K562 (cell line): ENCODE results near the gene ETS2. TPM values are rescaled to one million over a fixed set of nuclear protein-coding genes. Genes with fewer than 3 reads are reported as not detected.

Source experiments
- ATAC-seq: fragments of 200-7000 bp; cut with Tn5 transposase; 3 replicates; pipeline ENCODE4 v1.9.1; 2020; ENCODE audit warnings: moderate library complexity
- BruUV-seq: library from RNA; stranded (reverse); fragments of 400-500 nt; replicated peaks from 2 replicates; lab custom pipeline; 2021; lab: Mats Ljungman, UMichigan
- CTCF ChIA-PET: fragments of 300-600 bp; formaldehyde crosslinking; extraction: SDS; loops from one replicate; lab custom pipeline; 2021; ENCODE audit warnings: low intra/inter-chr PET ratio; lab: Yijun Ruan, JAX
- POLR2A ChIA-PET: fragments of 300-600, 350-650 bp; sonication (Branson Sonifier 250); formaldehyde crosslinking; extraction: SDS; loops from one replicate; lab custom pipeline; 2021; ENCODE audit warnings: antibody characterized with exemption, inconsistent platforms; lab: Yijun Ruan, JAX
- DNase-seq, 4 experiments: peaks; one replicate each; pipeline versions ENCODE4 v3.0.0 to v3.0.0-alpha.2; 2011 to 2018; ENCODE audit warnings: low spot score in 3 of 4, mixed read lengths in 3 of 4; ENCODE audit errors: extremely low read depth in 1 of 4
- FAIRE-seq: peaks from 2 replicates; lab custom pipeline; 2011; peaks lifted over from hg19 to GRCh38; lab: Jason Lieb, UNC
- H2AFZ ChIP-seq: 2 replicates; pipeline ENCODE4 v1.6.0; 2011; ENCODE audit warnings: low read depth, low read length, control low read depth, inconsistent platforms
- H3K27ac ChIP-seq: fragments of 200-600 bp; 3 replicates; pipeline ENCODE4 v1.8.0; 2011; ENCODE audit warnings: low read depth, mild to moderate bottlenecking, control low read depth, inconsistent platforms, low read length, moderate library complexity, mixed read lengths; ENCODE audit errors: extremely low read depth
- H3K27me3 ChIP-seq, 2 experiments: fragments of 300-600 bp in 1 of 2; 2 replicates in 1 of 2; 3 replicates in 1 of 2; pipeline versions ENCODE4 v1.6.0 to v1.8.0; 2011; ENCODE audit warnings: inconsistent platforms in 2 of 2, low read length in 2 of 2, mild to moderate bottlenecking in 1 of 2, mixed read lengths in 1 of 2, moderate library complexity in 1 of 2; ENCODE audit not compliant: control insufficient read depth in 2 of 2, insufficient read depth in 2 of 2
- H3K36me3 ChIP-seq: fragments of 300-600 bp; 3 replicates; pipeline ENCODE4 v1.8.0; 2011; ENCODE audit warnings: mild to moderate bottlenecking, low read length, inconsistent platforms; ENCODE audit not compliant: control insufficient read depth, insufficient read depth
- H3K4me1 ChIP-seq, 2 experiments: fragments of 200-600 bp in 1 of 2; replicated peaks in 1 of 2; 2 replicates in 1 of 2; 3 replicates in 1 of 2; pipeline versions ENCODE4 v1.5.1 to v1.8.0; 2011; ENCODE audit warnings: inconsistent platforms in 2 of 2, low read length in 2 of 2, mild to moderate bottlenecking in 1 of 2, mixed read lengths in 1 of 2, moderate library complexity in 1 of 2; ENCODE audit not compliant: control insufficient read depth in 2 of 2, insufficient read depth in 2 of 2
- H3K4me2 ChIP-seq: 2 replicates; pipeline ENCODE4 v1.6.1; 2011; ENCODE audit warnings: low read length, control low read depth, inconsistent platforms, mixed read lengths; ENCODE audit not compliant: insufficient read depth
- H3K4me3 ChIP-seq: fragments of 200-600 bp; sonication (generic), shearing (Covaris generic); 2 replicates; pipeline ENCODE4 v1.5.1; 2016; ENCODE audit warnings: control low read depth, inconsistent platforms
- H3K79me2 ChIP-seq: fragments of 200-600 bp; 3 replicates; pipeline ENCODE4 v1.8.0; 2011; ENCODE audit warnings: low read length, inconsistent platforms; ENCODE audit not compliant: control insufficient read depth, insufficient read depth
- H3K9ac ChIP-seq, 2 experiments: 2 replicates each; pipeline versions ENCODE4 v1.6.0 to v1.6.1; 2011; ENCODE audit warnings: low read depth in 2 of 2, low read length in 2 of 2, control low read depth in 1 of 2, inconsistent platforms in 1 of 2, mild to moderate bottlenecking in 1 of 2, mixed read lengths in 1 of 2; ENCODE audit not compliant: insufficient read depth in 1 of 2
- H3K9me1 ChIP-seq: one replicate; pipeline ENCODE4 v1.6.0; 2011; ENCODE audit warnings: inconsistent platforms, mild to moderate bottlenecking, low read length, moderate library complexity; ENCODE audit not compliant: control insufficient read depth, insufficient read depth
- H3K9me3 ChIP-seq: replicated peaks from 2 replicates; pipeline ENCODE4 v1.5.1; 2011; ENCODE audit warnings: low read depth, low read length, inconsistent platforms; ENCODE audit not compliant: control insufficient read depth, insufficient read depth
- H4K20me1 ChIP-seq: replicated peaks from 2 replicates; pipeline ENCODE4 v1.6.1; 2011; ENCODE audit warnings: low read length, inconsistent platforms, mixed read lengths; ENCODE audit not compliant: control insufficient read depth, insufficient read depth
- ADNP ChIP-seq: fragments of 200-800 bp; sonication (Bioruptor generic); IDR thresholded peaks from 2 replicates; pipeline ENCODE4 v1.6.1; 2016; ENCODE audit warnings: missing genetic modification characterization, missing compliant biosample characterization
- CEBPZ ChIP-seq: fragments of 150-350 bp; IDR thresholded peaks from 2 replicates; pipeline ENCODE4 v1.6.1; 2014; ENCODE audit warnings: low read depth, mild to moderate bottlenecking, low read length, borderline replicate concordance
- ELF1 ChIP-seq: fragments of 200-800 bp; sonication (Bioruptor generic); IDR thresholded peaks from 2 replicates; pipeline ENCODE4 v1.6.1; 2016; ENCODE audit warnings: missing genetic modification characterization, missing compliant biosample characterization
- HDGF ChIP-seq: fragments of 450-650 bp; IDR thresholded peaks from 2 replicates; pipeline ENCODE4 v1.6.1; 2016
- MCM5 ChIP-seq: fragments of 450-650 bp; IDR thresholded peaks from 2 replicates; pipeline ENCODE4 v1.6.1; 2016; ENCODE audit warnings: low read depth
- SP2 ChIP-seq: IDR thresholded peaks from 2 replicates; pipeline ENCODE4 v1.6.1; 2011; ENCODE audit warnings: mild to moderate bottlenecking, low read depth, low read length, moderate library complexity; ENCODE audit not compliant: poor library complexity, severe bottlenecking; ENCODE audit errors: extremely low read depth
- TAF7 ChIP-seq: fragments of 450-650 bp; IDR thresholded peaks from 2 replicates; pipeline ENCODE4 v1.6.1; 2016; ENCODE audit warnings: missing genetic modification characterization, missing compliant biosample characterization
- ZNF583 ChIP-seq: fragments of 250-450 bp; sonication (Bioruptor Pico); IDR thresholded peaks from 2 replicates; pipeline ENCODE4 v1.4.0; 2020
- WGBS: fragments of 100-300 bp; shearing (Covaris generic); methylation state at CpG from one replicate; pipeline ENCODE4 v1.1.6; 2016; ENCODE audit warnings: low coverage, mixed read lengths; ENCODE audit not compliant: insufficient coverage; ENCODE audit errors: missing lambda C conversion rate; 5-methylcytosine and 5-hydroxymethylcytosine counted together
- in situ Hi-C: fragments of 300-500 bp; cut with MboI; formaldehyde crosslinking; loops from 4 replicates; pipeline ENCODE4 v1.15.0; 2018; ENCODE audit warnings: inconsistent platforms, mixed read lengths
- intact Hi-C: fragments of 100-400 bp; cut with micrococcal nuclease; formaldehyde crosslinking; loops from 2 replicates; pipeline ENCODE4 v1.14.2; 2022
- polyA plus RNA-seq, 8 experiments: library from polyadenylated mRNA; depleted of rRNA in 4 of 8; stranded (reverse) in 5 of 8; unstranded in 3 of 8; fragments of >200 nt; fragmentation: Nextera tagmentation in 2 of 8; fragmentation: Illumina TruSeq in 1 of 8; extraction: Ambion mirVana in 2 of 8; extraction: Trizol in 1 of 8; gene quantifications; 2 replicates each; pipeline versions ENCODE4 v1.2.1 to v1.2.3, GENCODE V29; 2011 to 2014; ENCODE audit warnings: inconsistent platforms in 1 of 8, missing spikeins in 1 of 8
- total RNA-seq, 7 experiments: library from RNA; depleted of rRNA in 6 of 7; stranded (reverse); fragments of >200 nt in 6 of 7; fragmentation: Illumina TruSeq in 2 of 7; extraction: Trizol in 2 of 7; gene quantifications; 2 replicates each; pipeline versions ENCODE4 v1.2.1 to v1.2.3, GENCODE V29; 2011 to 2021; ENCODE audit warnings: low replicate concordance in 1 of 7
- TF ChIP-seq, protein P1 (sequence below): fragments of 250-450 bp; sonication (Bioruptor Pico); IDR thresholded peaks from 2 replicates; pipeline ENCODE4 v1.8.0; 2021; ENCODE audit warnings: moderate library complexity, mild to moderate bottlenecking, inconsistent platforms
- TF ChIP-seq, protein P2 (sequence below): sonication (generic); formaldehyde crosslinking; IDR thresholded peaks from 2 replicates; pipeline ENCODE4 v1.4.0; 2020; ENCODE audit warnings: mild to moderate bottlenecking, missing genetic modification reagents
- TF ChIP-seq, protein P3 (sequence below): fragments of 450-650 bp; formaldehyde crosslinking; conservative IDR thresholded peaks from 2 replicates; pipeline ENCODE4 v1.4.0; 2022; ENCODE audit warnings: mild to moderate bottlenecking, missing genetic modification characterization
- TF ChIP-seq, protein P4 (sequence below): fragments of 450-650 bp; formaldehyde crosslinking; IDR thresholded peaks from 2 replicates; pipeline ENCODE4 v1.4.0; 2022; ENCODE audit warnings: mild to moderate bottlenecking, moderate library complexity

Gene ETS2
- total and polyA plus RNA-seq, 9 of the 15 experiments (the other 6 are each of a cell fraction or from before 2014, with no cell fraction given): 1.7 to 24.4 (median 12.2) TPM

DNA sequence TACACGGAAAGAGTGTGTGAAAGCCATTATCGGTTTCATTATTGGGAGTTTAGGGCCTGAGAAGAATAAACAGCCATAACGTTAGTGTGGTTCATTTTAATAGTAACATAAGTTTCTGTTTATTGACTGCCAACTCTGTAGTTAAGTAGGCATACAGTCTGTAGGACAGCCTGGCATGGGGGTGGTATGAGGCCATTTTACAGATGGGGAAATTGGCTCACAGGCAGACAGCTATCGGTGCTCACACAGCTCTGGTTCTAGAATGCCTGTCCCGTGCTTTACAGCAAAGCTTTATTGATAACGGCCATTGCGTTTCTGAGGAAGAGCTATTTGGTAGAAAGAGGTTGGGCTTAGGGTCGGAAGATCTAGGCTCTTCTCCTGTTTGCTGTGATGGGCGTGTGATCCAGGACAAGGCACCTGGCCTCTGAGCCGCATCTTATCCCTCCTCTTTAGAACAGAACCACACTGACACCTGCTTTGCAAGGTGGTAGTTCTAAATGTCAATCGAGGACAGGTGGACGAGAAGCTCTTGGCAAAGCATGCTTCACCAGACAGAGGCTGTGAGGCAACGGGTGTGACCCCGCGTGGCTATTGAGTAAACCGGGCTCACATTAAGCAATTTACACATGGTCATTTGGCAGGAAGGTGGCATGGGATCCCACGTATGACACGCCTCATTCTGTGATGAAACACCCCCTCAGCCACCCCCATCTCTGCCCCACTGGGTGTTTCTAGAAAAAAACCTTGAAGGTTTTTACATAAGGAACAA is 14.9 kb downstream of the ETS2 start (continued):
- TF ChIP-seq ZNF583 (CRISPR knock-in tag) (no peak), HDGF (no peak), ADNP (no peak), SP2 (no peak)

GRCh38 chr21:38821248-38821647 is 15.5 kb downstream of the ETS2 start:
- CTCF ChIA-PET: no interaction called here
- 96% methylated on average over 6 of the region's 6 CpGs for WGBS
- peaks cover 82% of the 10 kb centered on the region for H3K36me3 ChIP-seq
- no peaks in the 10 kb centered on the region for H3K9me3 ChIP-seq
- ATAC-seq (no peak), FAIRE-seq (no peak), DNase-seq (no peak)
- no peaks in the 10 kb centered on the region for H3K79me2 ChIP-seq
- H3K4me1 ChIP-seq: no peaks in the 10 kb centered on the region
- H3K27me3 ChIP-seq: no peaks in the 10 kb centered on the region
- no peaks in the 10 kb centered on the region for H3K9me1 ChIP-seq
- H3K27ac ChIP-seq: no peak overlapping the region
- no peak overlapping the region for H3K9ac ChIP-seq
- in situ Hi-C loops (no loop called here), intact Hi-C loops (no loop called here)
- POLR2A ChIA-PET: interaction anchor here (0.6 to 4.9 kb wide), 5 partner anchors 10 to 97 kb away, joined by 3 to 38 read pairs (median 3); no protein-coding TSS in a partner anchor
- no peak overlapping the region for H3K4me3 ChIP-seq
- no TSS peak for BruUV-seq
- no peaks in the 10 kb centered on the region for H4K20me1 ChIP-seq
- no peak overlapping the region for H2AFZ ChIP-seq
- no peak overlapping the region for H3K4me2 ChIP-seq
- TF ChIP-seq MCM5 (no peak), TAF7 (tag) (no peak), CEBPZ (no peak), ELF1 (tag) (no peak)
- TF ChIP-seq, protein P1, sequence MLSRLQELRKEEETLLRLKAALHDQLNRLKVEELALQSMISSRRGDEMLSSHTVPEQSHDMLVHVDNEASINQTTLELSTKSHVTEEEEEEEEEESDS (CRISPR knock-in tag): no peak
- TF ChIP-seq, protein P2, sequence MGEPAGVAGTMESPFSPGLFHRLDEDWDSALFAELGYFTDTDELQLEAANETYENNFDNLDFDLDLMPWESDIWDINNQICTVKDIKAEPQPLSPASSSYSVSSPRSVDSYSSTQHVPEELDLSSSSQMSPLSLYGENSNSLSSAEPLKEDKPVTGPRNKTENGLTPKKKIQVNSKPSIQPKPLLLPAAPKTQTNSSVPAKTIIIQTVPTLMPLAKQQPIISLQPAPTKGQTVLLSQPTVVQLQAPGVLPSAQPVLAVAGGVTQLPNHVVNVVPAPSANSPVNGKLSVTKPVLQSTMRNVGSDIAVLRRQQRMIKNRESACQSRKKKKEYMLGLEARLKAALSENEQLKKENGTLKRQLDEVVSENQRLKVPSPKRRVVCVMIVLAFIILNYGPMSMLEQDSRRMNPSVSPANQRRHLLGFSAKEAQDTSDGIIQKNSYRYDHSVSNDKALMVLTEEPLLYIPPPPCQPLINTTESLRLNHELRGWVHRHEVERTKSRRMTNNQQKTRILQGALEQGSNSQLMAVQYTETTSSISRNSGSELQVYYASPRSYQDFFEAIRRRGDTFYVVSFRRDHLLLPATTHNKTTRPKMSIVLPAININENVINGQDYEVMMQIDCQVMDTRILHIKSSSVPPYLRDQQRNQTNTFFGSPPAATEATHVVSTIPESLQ (CRISPR knock-in tag): no peak
- TF ChIP-seq, protein P3, sequence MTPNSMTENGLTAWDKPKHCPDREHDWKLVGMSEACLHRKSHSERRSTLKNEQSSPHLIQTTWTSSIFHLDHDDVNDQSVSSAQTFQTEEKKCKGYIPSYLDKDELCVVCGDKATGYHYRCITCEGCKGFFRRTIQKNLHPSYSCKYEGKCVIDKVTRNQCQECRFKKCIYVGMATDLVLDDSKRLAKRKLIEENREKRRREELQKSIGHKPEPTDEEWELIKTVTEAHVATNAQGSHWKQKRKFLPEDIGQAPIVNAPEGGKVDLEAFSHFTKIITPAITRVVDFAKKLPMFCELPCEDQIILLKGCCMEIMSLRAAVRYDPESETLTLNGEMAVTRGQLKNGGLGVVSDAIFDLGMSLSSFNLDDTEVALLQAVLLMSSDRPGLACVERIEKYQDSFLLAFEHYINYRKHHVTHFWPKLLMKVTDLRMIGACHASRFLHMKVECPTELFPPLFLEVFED (CRISPR knock-in tag): no peak
- TF ChIP-seq, protein P4, sequence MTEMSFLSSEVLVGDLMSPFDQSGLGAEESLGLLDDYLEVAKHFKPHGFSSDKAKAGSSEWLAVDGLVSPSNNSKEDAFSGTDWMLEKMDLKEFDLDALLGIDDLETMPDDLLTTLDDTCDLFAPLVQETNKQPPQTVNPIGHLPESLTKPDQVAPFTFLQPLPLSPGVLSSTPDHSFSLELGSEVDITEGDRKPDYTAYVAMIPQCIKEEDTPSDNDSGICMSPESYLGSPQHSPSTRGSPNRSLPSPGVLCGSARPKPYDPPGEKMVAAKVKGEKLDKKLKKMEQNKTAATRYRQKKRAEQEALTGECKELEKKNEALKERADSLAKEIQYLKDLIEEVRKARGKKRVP: no peak
